Right lobe of liver (tissue), 4 donors: Measurements from ENCODE around the gene MRRF.

Experiments
- CTCF ChIP-seq, 4 donors: fragments of 200-600 bp in 3 of 4; fragments of 450-650 bp in 1 of 4; IDR thresholded peaks; one replicate each; pipeline versions ENCODE4 v1.5.1 to v1.8.0; 2016 to 2022; ENCODE audit warnings: antibody characterized with exemption in 4 of 4, mild to moderate bottlenecking in 2 of 4
- POLR2A ChIP-seq: fragments of 450-650 bp; IDR thresholded peaks from one replicate; pipeline ENCODE4 v1.6.1; 2017; ENCODE audit warnings: antibody characterized with exemption, mild to moderate bottlenecking
- donor health status: DM: no; HTN: no; CAD: no.
- donor health status: DM: no; HTN: no; CAD: no.
- donor health status: DM: no; HTN: yes; CAD: no.

- TF ChIP-seq CTCF (IDR thresholded peaks at IDR 0.05) (no peak), POLR2A (no peak)
Observed at GRCh38 chr9:122333169-122333808, 68.6 kb downstream of the MRRF start.
